B cell (primary cell): ENCODE results near the gene ERP44. TPM values are rescaled to one million over a fixed set of nuclear protein-coding genes. Genes with fewer than 3 reads are reported as not detected.

Source experiments
- ATAC-seq: fragments of 200-7000 bp; cut with Tn5 transposase; one replicate; pipeline ENCODE4 v1.10.0; 2021; ENCODE audit warnings: low read depth, mild to moderate bottlenecking, moderate number of reproducible peaks, moderate library complexity
- CTCF ChIA-PET: fragments of 350-600 bp; sonication (Branson Sonifier 250); formaldehyde crosslinking; loops from one replicate; lab custom pipeline; 2021; ENCODE audit warnings: antibody characterized with exemption, inconsistent platforms; lab: Charles Lee
- POLR2A ChIA-PET: fragments of 350-600 bp; sonication (Branson Sonifier 250); formaldehyde crosslinking; loops from one replicate; lab custom pipeline; 2021; ENCODE audit warnings: antibody characterized with exemption; lab: Charles Lee
- DNase-seq: peaks from one replicate; pipeline ENCODE4 v3.0.0; 2013
- H2AFZ ChIP-seq: 2 replicates; pipeline ENCODE4 v1.6.1; 2012; ENCODE audit warnings: mild to moderate bottlenecking, low read depth, low read length; ENCODE audit not compliant: insufficient read depth, poor library complexity, severe bottlenecking
- H3K27ac ChIP-seq, 2 donors: 1 replicate in 1 of 2; 2 replicates in 1 of 2; pipeline ENCODE4 v1.5.1; 2012 to 2013; ENCODE audit warnings: low read length in 2 of 2, mild to moderate bottlenecking in 2 of 2, moderate library complexity in 1 of 2
- H3K27me3 ChIP-seq, 4 experiments: fragments of 200-600 bp in 1 of 4; sonication (generic) in 1 of 4; replicated peaks in 1 of 4; 1 replicate in 2 of 4; 2 replicates in 2 of 4; pipeline versions ENCODE4 v1.6.1 to v1.7.0; 2013 to 2016; ENCODE audit warnings: low read length in 3 of 4, mild to moderate bottlenecking in 2 of 4, mixed read lengths in 1 of 4, moderate library complexity in 1 of 4; ENCODE audit not compliant: insufficient read depth in 4 of 4, control insufficient read depth in 3 of 4; ENCODE audit errors: control extremely low read depth in 1 of 4
- H3K36me3 ChIP-seq, 2 experiments: replicated peaks in 1 of 2; 1 replicate in 1 of 2; 2 replicates in 1 of 2; pipeline versions ENCODE4 v1.6.1 to v1.7.1; 2013; ENCODE audit warnings: low read length in 1 of 2; ENCODE audit not compliant: insufficient read depth in 2 of 2, control insufficient read depth in 1 of 2; ENCODE audit errors: control extremely low read depth in 1 of 2, extremely low read depth in 1 of 2
- H3K4me1 ChIP-seq, 2 donors: fragments of 200-600 bp in 1 of 2; sonication (generic) in 1 of 2; 1 replicate in 1 of 2; 2 replicates in 1 of 2; pipeline versions ENCODE4 v1.5.1 to v1.6.1; 2013 to 2017; ENCODE audit warnings: low read length in 2 of 2; ENCODE audit not compliant: control insufficient read depth in 2 of 2, insufficient read depth in 2 of 2
- H3K4me2 ChIP-seq: replicated peaks from 2 replicates; pipeline ENCODE3; 2012; ENCODE audit warnings: mild to moderate bottlenecking, low read depth, low read length; ENCODE audit not compliant: poor library complexity, severe bottlenecking
- H3K4me3 ChIP-seq, 5 experiments: fragments of 200-600 bp in 1 of 5; sonication (generic) in 1 of 5; 1 replicate in 3 of 5; 2 replicates in 2 of 5; pipeline versions ENCODE4 v1.5.1 to v1.7.0; 2011 to 2016; ENCODE audit warnings: low read length in 4 of 5, mild to moderate bottlenecking in 4 of 5, low read depth in 2 of 5, control low read depth in 1 of 5, moderate library complexity in 1 of 5; ENCODE audit not compliant: insufficient read depth in 1 of 5; ENCODE audit errors: control extremely low read depth in 1 of 5, extremely low read depth in 1 of 5
- H3K79me2 ChIP-seq: fragments of 200-600 bp; sonication (generic); one replicate; pipeline ENCODE4 v1.6.0; 2016; ENCODE audit warnings: low read length; ENCODE audit not compliant: control insufficient read depth, insufficient read depth
- H3K9ac ChIP-seq: fragments of 200-600 bp; sonication (generic); 2 replicates; pipeline ENCODE4 v1.6.1; 2017; ENCODE audit warnings: mild to moderate bottlenecking, low read length, moderate library complexity
- H3K9me3 ChIP-seq, 3 donors: one replicate each; pipeline versions ENCODE4 v1.6.1 to v1.7.1; 2013; ENCODE audit warnings: low read length in 2 of 3; ENCODE audit not compliant: control insufficient read depth in 2 of 3, insufficient read depth in 1 of 3; ENCODE audit errors: control extremely low read depth in 1 of 3
- H4K20me1 ChIP-seq: 2 replicates; pipeline ENCODE4 v1.6.0; 2012; ENCODE audit warnings: mild to moderate bottlenecking, low read length; ENCODE audit not compliant: insufficient read depth, control insufficient read depth, poor library complexity, severe bottlenecking
- H3K27ac Mint-ChIP-seq: one replicate; pipeline ENCODE4 v1.8.0; 2021; ENCODE audit warnings: mixed read lengths
- H3K27me3 Mint-ChIP-seq: one replicate; pipeline ENCODE4 v1.8.0; 2021; ENCODE audit warnings: mixed read lengths
- H3K4me1 Mint-ChIP-seq: one replicate; pipeline ENCODE4 v1.8.0; 2021; ENCODE audit warnings: mixed read lengths
- H3K4me3 Mint-ChIP-seq: one replicate; pipeline ENCODE4 v1.8.0; 2021; ENCODE audit warnings: mixed read lengths
- H3K9me3 Mint-ChIP-seq: one replicate; pipeline ENCODE4 v1.8.0; 2022; ENCODE audit warnings: mixed read lengths; ENCODE audit not compliant: insufficient read depth
- EZH2 ChIP-seq: IDR thresholded peaks from 2 replicates; pipeline ENCODE4 v1.6.1; 2012; ENCODE audit warnings: borderline replicate concordance, low read depth, mild to moderate bottlenecking, moderate library complexity, low read length; ENCODE audit not compliant: insufficient read depth, poor library complexity, severe bottlenecking
- WGBS: methylation state at CpG from one replicate; pipeline ENCODE4 v1.1.5; 2013; ENCODE audit warnings: missing lambda C conversion rate; ENCODE audit not compliant: insufficient coverage; 5-methylcytosine and 5-hydroxymethylcytosine counted together
- intact Hi-C: fragments of 100-400 bp; cut with micrococcal nuclease; formaldehyde crosslinking; loops from one replicate; pipeline ENCODE4 v1.10.0; 2022
- polyA plus RNA-seq: library from polyadenylated mRNA; depleted of rRNA; stranded (reverse); fragments of >200 nt; gene quantifications from 2 replicates; pipeline ENCODE4 v1.2.3, GENCODE V29; 2012
- total RNA-seq, 2 donors: library from RNA; stranded (reverse); fragments of 120-200 nt in 1 of 2; gene quantifications; 1 replicate in 1 of 2; 2 replicates in 1 of 2; pipeline versions ENCODE4 v1.2.3 to v1.2.4, GENCODE V29; 2013 to 2022
- TF ChIP-seq, protein P1 (sequence below): fragments of 200-600 bp; IDR thresholded peaks from one replicate; pipeline ENCODE4 v1.8.0; 2022; ENCODE audit warnings: antibody characterized with exemption, mild to moderate bottlenecking

ERP44 gene
- total and polyA plus RNA-seq, 2 donors (not counting 1 experiment from before 2014, with no cell fraction given) = 10.5 to 18.4 TPM

DNA sequence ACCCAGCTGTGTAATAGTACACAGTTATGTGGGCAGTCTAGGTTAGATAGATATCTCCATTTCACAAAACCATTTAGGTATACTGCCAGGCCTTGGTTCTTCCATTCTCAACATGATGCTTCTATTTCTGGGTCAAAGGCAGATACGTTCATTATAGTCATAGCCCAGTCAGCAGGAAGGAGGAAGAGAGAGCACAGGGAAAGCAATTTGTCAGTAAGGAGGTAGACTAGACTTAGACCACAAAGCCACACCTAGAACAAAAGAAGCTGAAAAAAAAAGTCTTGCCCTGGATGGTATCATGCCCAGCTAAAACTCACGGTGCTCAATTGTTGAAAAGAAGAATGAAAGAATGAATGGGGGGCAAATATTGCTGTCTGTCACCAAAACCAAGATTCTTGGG, 7.8 kb upstream of the ERP44 start:
- no peaks in the 10 kb centered on the region for H3K9me3 ChIP-seq
- TF ChIP-seq, protein P1, sequence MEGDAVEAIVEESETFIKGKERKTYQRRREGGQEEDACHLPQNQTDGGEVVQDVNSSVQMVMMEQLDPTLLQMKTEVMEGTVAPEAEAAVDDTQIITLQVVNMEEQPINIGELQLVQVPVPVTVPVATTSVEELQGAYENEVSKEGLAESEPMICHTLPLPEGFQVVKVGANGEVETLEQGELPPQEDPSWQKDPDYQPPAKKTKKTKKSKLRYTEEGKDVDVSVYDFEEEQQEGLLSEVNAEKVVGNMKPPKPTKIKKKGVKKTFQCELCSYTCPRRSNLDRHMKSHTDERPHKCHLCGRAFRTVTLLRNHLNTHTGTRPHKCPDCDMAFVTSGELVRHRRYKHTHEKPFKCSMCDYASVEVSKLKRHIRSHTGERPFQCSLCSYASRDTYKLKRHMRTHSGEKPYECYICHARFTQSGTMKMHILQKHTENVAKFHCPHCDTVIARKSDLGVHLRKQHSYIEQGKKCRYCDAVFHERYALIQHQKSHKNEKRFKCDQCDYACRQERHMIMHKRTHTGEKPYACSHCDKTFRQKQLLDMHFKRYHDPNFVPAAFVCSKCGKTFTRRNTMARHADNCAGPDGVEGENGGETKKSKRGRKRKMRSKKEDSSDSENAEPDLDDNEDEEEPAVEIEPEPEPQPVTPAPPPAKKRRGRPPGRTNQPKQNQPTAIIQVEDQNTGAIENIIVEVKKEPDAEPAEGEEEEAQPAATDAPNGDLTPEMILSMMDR = no peak
- no peak for TF ChIP-seq EZH2
- H3K27me3 ChIP-seq = no peaks in the 10 kb centered on the region
- 80% methylated on average over 1 of the region's 2 CpGs for WGBS
- intact Hi-C loops = no loop called here
- no peaks in the 10 kb centered on the region for H3K4me1 ChIP-seq
- H3K4me3 ChIP-seq = no peak overlapping the region
- peaks cover 18 to 52% of the 10 kb centered on the region in 2 experiments for H3K36me3 ChIP-seq
- no peak overlapping the region for H3K9ac ChIP-seq
- DNase-seq (no peak), ATAC-seq (no peak)
- ChIA-PET POLR2A (interaction anchor here (0.7 kb wide), 1 partner anchor 47 kb away, joined by 3 read pairs; no protein-coding TSS in a partner anchor), CTCF (interaction anchor here (1.0 kb wide), 1 partner anchor 122 kb away, joined by 3 read pairs; no protein-coding TSS in a partner anchor)
- Mint-ChIP-seq H3K27me3 (no peaks in the 10 kb centered on the region), H3K4me3 (no peak overlapping the region), H3K9me3 (no peaks in the 10 kb centered on the region), H3K27ac (no peak overlapping the region), H3K4me1 (no peaks in the 10 kb centered on the region)
- H2AFZ ChIP-seq = no peak overlapping the region
- no peak overlapping the region for H3K27ac ChIP-seq
- H3K4me2 ChIP-seq = no peak overlapping the region
- no peaks in the 10 kb centered on the region for H4K20me1 ChIP-seq
- H3K79me2 ChIP-seq = peaks cover 18% of the 10 kb centered on the region

DNA sequence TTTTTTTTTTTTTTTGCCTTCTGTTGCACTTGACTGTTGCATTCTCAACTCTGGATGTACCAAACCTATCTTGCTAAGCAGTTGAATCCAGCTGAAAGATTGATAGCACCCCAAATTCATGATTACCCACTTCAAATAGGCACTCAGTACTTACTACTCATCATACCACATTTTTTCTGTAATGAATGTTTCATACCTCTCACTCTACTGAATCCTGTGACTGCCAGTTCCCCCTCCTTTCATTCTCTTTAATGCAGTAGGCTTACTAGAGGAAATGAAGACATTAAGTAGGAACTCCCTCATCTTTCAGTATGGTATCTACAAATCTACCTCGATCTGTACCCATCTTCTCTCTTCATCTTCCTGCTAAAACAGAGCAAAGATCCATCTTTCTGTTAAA, 7.1 kb upstream of the ERP44 start:
- ATAC-seq (no peak), DNase-seq (no peak)
- no peaks in the 10 kb centered on the region for H3K4me1 ChIP-seq
- WGBS = 39% methylated on average over 1 of the region's 1 CpG
- H3K4me3 ChIP-seq = no peak overlapping the region
- Mint-ChIP-seq H3K9me3 (no peaks in the 10 kb centered on the region), H3K27me3 (no peaks in the 10 kb centered on the region), H3K4me3 (no peak overlapping the region), H3K27ac (no peak overlapping the region), H3K4me1 (no peaks in the 10 kb centered on the region)
- POLR2A ChIA-PET = interaction anchor here (0.7 kb wide), 1 partner anchor 378 kb away, joined by 6 read pairs; no protein-coding TSS in a partner anchor
- H3K27ac ChIP-seq = no peak overlapping the region
- no peaks in the 10 kb centered on the region for H3K27me3 ChIP-seq
- no peak overlapping the region for H3K4me2 ChIP-seq
- CTCF ChIA-PET = interaction anchor here (0.7 to 1.0 kb wide), 2 partner anchors 121 to 743 kb away, joined by 3 to 4 read pairs; no protein-coding TSS in a partner anchor
- H3K79me2 ChIP-seq = peaks cover 18% of the 10 kb centered on the region
- H2AFZ ChIP-seq = no peak overlapping the region
- no peaks in the 10 kb centered on the region for H4K20me1 ChIP-seq
- peaks cover 14 to 51% of the 10 kb centered on the region in 2 experiments for H3K36me3 ChIP-seq
- intact Hi-C loops = no loop called here
- no peaks in the 10 kb centered on the region for H3K9me3 ChIP-seq
- TF ChIP-seq, protein P1 = no peak
- no peak for TF ChIP-seq EZH2
- no peak overlapping the region for H3K9ac ChIP-seq
